A172 (cell line): ENCODE data around the gene EPO. TPM values are rescaled to one million over a fixed set of nuclear protein-coding genes. Genes with fewer than 3 reads are reported as not detected.
"Not testable (repeated sequence)": the region's sequence is repeated elsewhere in the genome, so short reads cannot be mapped to it uniquely, and the experiment has no call there.

Experiments used
- DNase-seq: peaks from one replicate; pipeline ENCODE4 v3.0.0-alpha.2; 2015; ENCODE audit warnings: low spot score
- total RNA-seq: library from RNA; depleted of rRNA; stranded (reverse); fragments of >200 nt; shearing (Covaris generic); gene quantifications from 2 replicates; pipeline ENCODE4 v1.2.3, GENCODE V29; 2014

Gene EPO
- total RNA-seq, 1 experiment from 2014 or later = not detected

GRCh38 chr7:100682991-100683658 is 37.1 kb upstream of the EPO start:
- no peak for DNase-seq

DNA sequence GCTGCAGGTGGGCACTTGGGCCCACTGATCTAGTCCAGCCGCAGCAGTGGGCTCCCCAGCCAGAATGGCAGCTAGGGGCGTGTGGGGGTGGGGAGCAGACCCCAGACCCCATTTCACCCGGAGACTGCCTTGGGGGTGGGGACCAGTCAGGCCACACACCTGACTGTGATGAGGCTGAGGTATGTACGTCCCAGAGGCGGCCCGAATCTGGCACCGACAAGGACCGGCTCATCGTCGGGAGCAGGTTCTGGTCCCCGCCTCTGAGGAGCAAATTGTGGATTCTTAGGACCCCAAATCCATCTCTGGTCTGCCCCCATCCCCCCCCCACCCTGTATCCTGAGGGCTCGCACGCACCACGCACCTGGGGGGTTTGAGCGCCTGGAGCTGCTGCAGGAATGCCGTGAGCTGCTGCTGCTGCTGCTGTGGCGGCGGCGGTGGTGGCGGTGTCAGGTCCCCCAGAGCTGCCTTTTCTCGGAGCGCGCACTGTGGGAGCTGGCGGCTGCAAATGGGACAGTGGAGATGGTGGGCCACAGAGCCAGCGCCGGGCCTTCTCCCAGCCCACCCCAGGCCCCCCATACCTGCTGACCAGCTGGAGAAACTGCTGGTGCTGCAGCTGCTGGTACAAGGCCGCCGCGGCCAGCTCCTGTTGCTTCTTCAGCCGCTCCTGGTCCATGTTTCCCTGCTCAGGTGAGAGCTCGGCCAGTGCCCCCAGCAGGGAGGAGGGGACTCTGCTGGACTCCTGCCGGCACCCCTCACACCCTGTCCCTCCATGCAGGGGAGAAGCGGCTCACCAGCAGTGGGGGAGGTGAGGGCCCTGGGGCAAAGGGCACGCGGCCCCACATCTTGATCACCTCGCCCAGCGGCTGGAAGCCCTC is 36.4 kb upstream of the EPO start:
- no peak for DNase-seq

GRCh38 chr7:100684534-100685042 is 35.7 kb upstream of the EPO start:
- DNase-seq = no peak

DNA sequence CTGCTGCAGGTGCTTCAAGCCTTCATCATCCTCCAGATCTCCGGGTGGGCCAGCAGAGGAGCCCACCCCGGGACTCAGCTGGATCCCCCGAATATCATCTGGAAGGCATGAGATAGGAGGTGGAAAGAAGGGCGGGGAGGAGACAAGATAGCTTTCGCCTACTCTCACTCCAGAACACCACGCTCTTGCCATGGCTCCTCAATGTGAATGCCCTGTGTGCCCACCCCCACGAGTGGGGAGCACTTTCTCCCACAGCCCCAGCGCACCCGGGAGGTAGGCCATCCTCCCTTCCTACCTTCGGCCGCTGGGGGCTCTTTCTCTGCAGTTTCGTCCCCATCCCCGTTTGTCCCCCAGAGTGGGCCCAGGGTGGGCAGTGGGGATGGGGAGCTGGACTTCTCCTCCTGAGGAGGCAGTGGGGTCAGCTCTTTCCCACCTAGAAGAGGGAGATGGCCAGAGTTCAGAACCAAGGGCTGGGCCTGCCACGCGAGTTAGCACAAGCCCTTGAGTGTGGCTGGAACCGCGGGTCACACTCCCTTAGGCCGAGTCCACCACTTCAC is 35.1 kb upstream of the EPO start:
- DNase-seq = no peak

- DNase-seq = no peak
Measured at GRCh38 chr7:100685631-100686145, 34.6 kb upstream of the EPO start.

DNA sequence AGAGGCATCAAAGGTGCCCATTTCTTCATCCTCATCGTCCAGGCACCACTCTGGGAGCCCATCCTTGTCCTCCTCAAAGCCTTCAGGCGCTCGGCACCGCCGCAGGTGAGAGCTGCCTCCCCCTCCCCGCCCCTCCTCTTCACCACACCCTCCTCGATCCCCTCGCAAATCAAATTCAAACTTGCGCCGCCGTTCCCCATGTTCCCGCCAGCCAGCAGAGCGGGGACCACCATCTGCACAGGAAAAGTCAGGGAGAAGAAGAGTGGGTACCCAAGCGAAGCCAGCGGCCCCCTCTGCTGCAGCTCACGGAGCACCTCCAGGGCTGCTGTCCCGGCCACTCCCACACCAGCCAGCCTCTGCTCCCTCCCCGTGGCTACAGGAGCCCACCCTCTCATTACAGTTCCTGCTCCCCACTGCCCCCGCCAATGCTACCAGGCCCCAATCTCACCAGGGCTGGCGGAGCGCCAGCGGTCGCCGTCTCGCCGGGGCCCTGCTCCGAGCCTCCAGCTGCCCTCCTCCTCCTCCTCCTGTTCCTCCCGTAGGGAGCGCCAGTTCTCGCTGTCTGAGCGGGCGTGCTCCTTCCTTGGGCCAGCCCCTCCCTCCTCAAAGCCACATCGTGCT is 34.0 kb upstream of the EPO start:
- no peak for DNase-seq

DNA sequence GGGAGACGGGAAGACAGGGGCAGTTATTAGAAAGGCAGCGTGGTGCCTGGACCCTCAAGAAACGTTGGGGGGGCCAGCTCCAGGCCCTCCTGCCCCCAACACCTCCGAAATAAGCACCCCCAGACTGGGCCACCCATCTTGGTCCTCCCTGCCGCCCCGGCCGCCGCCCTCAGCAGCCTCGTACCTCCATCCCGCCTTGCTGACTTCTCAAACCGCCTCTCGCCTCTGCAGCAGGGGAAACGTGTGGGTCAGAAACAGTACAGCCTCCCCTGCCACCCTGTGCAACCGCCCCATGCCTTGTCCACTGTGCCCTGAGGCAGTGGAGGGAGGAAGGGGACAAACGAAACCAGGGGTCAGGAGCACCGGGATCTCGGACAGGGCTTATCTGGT is 33.5 kb upstream of the EPO start:
- DNase-seq = no peak

DNA sequence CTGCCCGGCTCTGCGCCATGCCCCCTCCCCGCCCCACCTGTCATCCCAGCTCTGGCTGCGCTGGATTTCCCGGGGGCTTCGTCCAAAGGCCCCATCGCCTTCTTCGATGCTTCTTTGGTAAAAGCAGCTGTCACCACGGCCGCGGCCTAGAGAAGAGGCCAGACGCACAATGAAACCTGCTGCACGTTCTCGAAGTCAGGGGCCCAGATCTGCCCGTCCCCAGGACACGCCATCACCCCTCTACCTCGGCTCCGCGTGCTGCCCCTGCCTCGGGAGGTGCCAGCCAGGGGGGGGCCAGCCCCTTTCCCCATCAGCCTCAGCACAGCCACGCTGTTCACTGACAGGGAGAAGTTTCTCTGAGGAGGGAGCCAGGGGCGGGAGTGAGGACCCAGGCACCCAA is 33.0 kb upstream of the EPO start:
- DNase-seq = no peak

DNA sequence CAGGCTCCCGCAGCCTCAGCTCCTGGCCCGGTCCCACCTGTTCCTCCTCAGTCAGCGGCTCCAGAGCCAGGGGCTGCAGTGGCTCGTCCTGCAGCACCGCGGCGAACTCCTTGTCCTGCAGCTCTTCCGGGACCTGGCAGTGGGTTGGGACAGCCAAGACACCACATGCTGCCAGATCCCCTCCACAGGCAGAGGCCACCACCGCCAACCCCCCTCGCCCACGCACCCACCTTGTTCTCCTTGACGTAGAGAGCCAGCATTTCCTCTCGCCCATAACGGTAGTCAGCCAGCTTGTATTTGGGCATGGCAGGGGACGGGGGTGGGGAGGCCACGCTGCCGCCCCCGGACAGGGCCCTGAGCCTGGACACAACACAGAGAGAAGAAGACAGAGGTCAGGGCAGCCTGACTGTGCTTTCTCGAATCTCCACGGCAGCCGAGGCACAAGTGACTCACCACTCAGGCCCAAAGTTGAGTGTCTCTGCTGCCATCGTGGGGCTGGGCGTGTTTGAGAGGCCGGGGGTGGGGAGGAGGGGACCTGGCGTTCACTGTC is 32.4 kb upstream of the EPO start:
- no peak for DNase-seq

DNA sequence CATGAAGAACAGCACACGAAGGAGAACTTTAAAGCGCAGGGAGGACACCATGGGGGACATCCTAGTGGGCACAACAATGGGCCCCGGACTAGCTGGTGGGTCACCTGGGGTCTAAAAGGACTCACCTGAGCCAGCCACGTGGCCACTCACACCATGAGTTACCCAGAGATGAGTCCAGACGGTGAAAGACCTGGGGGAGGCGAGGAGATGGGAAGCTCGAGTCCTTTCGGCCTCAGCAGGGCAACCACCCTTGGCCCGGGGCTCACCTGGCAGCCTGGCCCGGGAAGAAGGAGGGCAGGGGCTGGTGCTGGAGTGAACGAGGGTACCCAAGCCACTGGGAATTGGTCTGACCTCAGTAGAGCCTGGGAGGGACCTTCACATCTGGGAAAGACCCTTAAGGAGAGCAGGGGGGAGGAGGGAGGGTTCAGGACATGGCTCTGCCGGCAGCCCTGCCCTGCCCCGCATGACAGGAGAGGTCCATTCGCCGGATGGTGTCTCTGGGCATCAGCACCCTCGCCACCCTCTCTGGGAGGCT is 31.9 kb upstream of the EPO start:
- no peak for DNase-seq

DNA sequence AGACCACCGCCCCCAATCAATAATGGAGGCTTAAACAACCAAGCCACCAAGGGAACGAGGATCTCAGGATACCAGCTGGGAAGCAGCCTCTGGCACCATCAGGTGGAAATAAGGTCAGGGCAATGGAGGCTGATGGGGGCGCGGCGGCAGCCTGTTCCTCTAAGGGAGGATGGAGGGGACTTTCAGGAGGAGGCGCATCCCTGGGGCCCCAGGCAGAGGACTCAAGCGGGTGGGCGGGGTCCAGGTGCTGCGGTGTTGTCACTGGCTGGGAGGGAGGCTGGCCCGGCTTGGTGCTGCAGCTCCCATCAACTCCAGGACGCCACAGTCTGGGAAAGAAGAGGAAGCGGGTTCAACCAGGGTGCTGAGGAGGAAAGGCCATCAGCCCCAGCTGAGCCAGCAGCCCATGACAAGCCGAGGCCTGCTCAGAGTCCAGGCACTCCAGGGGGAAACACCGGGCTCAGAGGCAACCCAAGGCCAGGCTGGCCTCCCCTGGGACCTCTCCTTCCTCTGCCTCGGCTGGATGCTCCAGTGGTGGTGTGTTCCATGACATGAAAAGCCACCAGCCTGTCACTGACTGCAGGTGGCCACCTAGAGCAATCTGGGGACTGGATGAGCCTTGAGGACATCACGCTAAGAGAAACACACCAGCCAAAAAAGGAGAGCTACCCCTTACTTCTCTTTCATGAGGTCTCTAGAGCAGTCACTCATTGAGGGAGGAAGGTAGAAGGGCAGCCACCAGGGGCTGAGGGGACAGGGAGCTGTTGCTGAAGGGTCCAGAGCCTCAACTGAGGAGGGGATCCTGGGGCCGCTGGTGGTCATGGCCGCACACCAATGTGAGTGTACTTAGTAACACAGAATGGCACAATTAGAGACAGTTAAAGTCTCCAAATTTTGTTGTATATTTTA is 30.8 kb upstream of the EPO start:
- DNase-seq = no peak

GRCh38 chr7:100691676-100692577 is 28.3 kb upstream of the EPO start:
- DNase-seq = peak; percentile 56

DNA sequence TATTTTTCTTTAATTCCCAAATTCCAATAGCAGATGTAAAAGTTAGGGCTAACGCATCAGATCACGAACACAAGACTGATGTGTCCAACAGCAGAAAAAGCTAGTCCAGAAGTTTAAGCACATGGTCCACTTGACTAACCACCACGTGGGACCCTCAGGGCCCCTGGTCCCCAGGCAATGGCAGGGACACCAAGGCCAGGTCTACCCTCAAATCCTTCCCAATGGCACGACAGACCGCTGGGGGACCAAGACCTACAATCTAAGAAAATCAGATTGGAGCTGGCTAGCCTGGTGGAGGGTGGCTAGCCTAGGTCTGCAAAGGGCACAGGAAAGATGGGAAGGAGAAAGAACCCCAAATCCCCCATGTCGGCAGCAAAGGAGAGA is 27.7 kb upstream of the EPO start:
- no peak for DNase-seq

- DNase-seq = no peak
Measured at GRCh38 chr7:100693312-100694097, 26.8 kb upstream of the EPO start.

GRCh38 chr7:100694098-100694745 is 26.0 kb upstream of the EPO start, which contains the start of gene GIGYF1:
GIGYF1 (minus strand) TSS chr7:100694250; CDS start chr7:100688238, 6,012 bp downstream.
- no peak for DNase-seq

- DNase-seq = no peak
Measured at GRCh38 chr7:100696123-100696521, 24.1 kb upstream of the EPO start.

DNA sequence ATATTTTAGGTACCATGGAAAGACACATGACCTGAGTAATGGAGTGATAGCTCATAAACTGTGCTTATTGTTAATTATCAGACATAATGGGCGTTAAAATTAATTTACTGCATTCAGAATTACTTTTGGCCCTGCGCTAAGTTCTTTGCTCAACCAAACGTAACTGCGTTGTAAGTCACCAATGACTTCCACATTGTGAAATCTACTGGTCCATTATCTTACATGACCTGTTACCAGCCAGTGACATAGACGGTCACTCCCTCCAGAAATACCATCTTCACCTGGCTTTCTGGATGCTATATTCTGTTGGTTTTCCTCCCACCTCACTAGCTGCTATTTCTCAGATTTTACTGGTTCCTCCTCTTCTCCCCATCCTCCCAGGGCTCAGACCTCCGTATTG is 21.2 kb upstream of the EPO start:
- no peak for DNase-seq

DNA sequence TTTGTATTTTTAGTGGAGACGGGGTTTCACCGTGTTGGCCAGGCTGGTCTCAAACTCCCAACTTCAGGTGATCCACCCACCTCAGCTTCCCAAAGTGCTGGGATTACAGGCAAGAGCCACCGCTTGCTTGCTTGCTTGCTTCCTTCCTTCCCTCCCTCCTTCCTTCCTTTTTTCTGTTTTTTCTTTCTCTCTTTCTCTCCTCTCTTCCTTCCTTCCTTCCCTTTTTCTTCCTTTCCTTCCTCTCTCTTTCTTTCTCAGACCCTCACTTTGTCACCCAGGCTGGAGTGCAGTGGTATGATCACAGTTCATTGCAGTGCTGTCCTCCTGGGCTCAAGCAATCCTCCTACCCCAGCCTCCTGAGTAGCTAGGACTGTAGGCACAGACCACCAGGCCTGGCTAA is 19.2 kb upstream of the EPO start:
- DNase-seq = not testable (repeated sequence)
